GM19240 (cell line): ENCODE measurements around the gene PSG4.
"Not testable (repeated sequence)": the region's sequence is repeated elsewhere in the genome, so short reads cannot be mapped to it uniquely, and the experiment has no call there.

Source experiments
- DNase-seq: peaks from one replicate; pipeline ENCODE4 v3.0.0; 2011; ENCODE audit warnings: low spot score; ENCODE audit not compliant: insufficient read length

Gene PSG4

DNA sequence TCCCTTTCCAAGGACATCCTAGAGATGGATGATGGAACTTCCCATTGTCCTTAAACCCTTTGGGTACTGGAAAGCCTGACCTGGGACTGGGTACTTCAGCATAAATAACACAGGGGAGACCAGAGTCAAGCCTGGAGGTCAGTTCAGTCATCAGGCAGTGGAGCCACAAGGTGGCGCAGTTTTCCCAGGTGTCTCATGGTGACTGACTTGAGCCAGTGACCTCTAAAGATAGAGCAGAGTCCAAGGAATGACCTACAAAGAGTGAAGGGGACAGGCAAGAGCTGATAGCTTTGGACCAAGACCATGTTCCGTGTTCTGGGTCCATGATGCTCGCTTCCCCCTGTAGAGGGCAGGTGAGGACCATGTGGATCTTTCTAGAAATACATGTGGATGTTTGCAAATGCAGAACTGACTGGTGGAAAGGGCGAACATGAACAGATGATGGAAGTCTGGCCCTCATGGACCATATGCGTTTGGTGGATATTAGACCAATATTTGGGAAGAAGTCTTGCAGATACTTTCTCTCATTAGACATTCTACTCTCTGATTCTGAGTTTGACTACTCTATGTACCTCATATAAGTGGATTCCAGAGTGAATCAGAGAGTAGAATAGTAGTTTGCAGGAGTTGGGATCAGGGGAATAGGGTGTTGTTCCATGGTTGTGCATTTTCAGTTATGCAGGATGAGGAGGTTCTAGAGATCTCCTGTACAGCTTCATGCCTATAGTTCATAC, 6.6 kb downstream of the PSG4 start:
- DNase-seq = not testable (repeated sequence)

DNA sequence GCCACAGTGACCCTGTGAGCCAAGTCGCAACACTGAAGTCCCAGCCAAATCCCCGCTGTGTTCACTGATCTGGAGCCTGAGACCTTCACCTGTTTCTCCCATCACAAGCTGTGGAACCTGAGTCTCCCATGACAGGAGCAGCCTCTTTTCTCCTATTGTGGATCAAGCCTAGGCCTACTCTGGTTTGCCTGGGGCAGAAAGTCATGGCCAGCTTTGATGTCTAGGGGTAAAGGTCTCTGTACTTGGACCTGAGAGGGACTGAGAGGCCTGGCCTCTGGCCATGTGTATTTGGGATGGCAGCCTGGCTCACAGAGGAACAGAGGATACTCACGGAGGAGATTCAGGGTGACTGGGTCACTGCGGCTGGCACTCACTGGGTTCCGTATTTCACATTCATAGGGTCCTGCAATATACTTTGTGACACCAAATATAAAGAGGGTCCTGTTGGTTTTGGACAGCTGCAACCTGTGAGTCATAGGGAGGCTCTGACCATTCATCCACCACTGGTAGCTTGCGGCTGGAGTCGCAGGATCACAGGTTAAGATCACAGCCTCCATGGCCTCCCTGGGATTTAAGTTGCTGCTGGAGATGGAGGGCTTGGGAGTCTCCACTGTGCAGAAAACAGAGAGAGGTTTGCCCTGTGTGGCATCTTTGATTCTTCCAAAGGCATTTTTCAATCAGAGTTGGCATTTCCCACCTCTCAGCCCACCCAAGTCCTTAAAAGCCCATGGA, 7.6 kb downstream of the PSG4 start:
- not testable (repeated sequence) for DNase-seq

DNA sequence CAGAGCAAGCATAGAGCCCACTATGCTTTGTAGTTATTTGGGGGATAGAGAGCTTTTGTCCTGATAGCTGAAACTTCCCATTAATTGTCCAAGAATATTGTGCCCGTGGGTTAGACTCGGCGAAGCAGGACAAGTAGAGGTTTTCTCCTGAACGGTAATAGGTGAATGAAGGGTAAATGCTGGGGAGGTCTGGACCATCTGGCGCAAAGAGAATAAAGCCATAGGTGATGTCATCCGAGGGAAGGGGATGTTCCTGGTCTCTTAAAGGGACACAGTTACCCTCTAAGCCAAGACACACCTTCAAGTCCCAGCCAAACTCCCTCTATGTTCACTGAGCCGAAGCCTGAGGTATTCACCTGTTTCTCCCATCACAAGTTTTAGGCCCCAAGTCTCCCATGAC, 11.0 kb downstream of the PSG4 start:
- not testable (repeated sequence) for DNase-seq

DNA sequence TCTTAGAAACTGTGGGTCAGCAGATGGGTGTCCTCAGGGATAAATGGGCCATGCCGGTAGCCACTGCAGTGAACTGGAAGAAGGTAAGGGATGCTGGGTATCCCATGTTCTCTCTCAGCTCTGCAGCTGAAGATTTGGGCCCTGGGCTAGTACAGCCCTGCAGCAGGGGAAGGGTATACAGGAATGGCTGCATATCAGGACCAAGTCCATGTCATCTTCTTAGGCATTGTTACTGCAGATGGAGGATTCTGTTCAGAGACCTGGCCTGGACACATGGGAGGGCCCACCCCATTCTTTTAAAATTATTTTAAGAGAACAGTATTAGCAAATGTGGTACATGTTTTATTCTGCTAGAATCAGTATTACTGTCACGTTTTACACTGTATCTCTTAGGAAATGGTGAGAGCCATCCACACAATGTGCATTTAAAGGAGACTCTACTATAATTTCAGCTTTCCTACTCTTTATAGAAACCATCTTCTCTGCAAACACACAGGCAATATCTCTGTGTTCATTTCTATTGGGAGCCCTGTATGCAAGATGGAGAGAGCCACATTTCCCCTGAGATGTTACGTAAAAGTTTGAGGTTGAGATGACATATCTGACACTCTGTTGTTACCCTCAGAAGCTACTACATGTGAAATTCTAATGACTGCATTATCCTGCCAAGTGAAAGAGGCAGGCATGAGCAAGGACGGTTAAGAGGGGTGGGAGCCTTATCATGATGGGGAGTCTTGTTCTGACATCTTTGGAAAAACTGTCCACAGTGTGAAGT, 12.9 kb downstream of the PSG4 start:
- not testable (repeated sequence) for DNase-seq

DNA sequence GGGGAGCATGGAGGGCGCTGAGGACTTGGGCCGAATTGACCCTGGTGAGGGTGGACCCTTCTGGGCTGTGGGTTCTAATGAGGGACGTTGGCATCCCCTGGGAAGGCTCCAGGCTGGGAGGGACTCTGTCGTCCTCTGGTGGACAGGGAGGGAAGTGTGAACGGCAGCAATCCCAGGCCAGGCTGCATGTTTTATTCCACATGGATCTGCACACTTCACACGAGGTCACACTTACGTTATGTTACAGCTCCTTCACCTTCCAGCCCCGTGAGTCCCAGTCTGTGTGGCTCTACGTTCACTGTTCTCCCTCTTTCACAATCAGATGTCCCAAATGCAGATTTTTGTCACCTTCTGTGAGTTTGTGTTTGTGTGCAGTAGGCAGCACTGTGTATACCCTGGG, 17.3 kb downstream of the PSG4 start:
- DNase-seq = not testable (repeated sequence)

DNA sequence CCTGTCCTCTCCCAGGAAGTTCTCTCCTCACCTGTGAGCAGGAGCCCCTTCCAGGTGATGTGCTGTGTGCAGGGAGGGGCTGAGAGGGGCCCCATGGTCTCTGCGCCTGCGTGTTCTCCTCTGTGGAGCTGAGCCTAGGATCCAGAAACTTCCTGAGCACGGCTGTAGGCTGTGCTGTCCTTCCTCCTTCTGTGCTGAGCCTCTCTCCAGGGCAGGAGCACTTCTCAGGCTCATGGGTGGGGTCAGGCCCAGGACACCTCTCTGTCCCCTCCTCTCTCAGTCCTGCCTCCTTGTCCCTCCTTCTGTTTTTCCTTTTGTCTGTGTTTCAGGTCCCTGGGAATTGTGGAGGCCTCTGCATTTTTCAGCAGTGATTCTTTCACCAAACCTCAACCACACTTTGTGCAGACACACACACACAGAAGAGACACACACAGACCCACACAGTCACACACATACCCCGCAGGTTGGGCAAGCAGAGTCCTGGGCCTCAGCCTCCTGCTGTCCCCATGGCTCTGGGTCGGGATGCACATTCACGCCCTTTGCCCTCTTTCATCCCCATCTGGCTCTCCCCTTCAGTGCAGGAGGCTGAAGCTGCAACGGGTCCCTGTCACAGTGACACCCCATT, 19.0 kb downstream of the PSG4 start, which contains the start of gene PSG5:
Gene PSG5 (minus strand): TSS at position 226 of the 625 bp plus-strand sequence. CDS start 131 bp downstream, at position 95.
- DNase-seq = not testable (repeated sequence)

DNA sequence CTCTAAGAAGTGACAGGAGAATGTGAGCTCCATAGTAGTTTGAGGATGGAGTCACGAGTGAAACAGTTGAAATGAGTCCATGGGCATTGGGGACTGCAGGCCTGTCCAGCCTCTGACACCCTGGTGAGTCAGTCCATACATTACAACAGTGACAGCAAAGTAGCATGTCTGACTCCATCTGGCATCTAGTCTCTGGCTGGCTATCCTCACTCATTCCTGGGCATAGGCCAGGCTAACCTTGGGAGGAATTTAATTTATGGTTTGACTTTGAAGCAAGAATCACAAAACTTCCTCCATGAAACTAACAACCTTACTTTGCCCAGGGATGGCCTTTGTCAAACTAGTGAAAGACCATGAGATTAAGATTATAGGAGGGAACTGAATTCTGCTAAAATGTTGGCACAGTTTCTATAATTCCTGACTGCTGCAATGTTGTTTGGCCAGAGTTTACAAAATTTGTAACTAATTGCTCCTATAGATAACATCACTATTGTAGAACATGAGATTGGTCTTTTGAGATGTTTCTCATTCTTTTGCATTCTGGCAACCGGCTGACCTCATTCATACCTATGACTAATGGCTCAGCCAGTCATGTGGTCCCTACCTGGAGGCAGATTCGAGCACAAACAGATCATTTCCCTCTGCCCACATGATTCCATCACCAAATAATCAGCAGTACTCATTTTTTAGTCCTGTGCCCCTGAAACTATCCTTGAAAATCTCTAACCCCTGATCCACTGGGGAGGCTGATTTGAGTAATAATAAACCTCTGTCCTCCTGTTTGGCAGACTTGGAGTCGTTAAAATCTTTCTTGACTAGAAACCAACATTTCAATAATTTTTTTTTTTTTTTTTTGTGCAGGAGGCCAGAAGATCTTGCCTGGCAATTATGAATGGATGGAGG, 23.3 kb downstream of the PSG4 start:
- not testable (repeated sequence) for DNase-seq

DNA sequence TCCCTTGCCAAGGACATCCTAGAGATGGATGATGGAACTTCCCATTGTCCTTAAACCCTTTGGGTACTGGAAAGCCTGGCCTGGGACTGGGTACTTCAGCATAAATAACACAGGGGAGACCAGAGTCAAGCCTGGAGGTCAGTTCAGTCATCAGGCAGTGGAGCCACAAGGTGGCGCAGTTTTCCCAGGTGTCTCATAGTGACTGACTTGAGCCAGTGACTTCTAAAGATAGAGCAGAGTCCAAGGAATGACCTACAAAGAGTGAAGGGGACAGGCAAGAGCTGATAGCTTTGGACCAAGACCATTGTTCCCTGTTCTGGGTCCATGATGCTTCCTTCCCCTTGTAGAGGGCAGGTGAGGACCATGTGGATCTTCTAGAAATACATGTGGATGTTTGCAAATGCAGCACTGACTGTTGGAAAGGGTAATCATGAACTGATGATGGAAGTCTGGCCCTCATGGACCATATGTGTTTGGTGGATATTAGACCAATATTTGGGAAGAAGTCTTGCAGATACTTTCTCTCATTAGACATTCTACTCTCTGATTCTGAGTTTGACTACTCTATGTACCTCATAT, 25.8 kb downstream of the PSG4 start:
- DNase-seq = not testable (repeated sequence)

DNA sequence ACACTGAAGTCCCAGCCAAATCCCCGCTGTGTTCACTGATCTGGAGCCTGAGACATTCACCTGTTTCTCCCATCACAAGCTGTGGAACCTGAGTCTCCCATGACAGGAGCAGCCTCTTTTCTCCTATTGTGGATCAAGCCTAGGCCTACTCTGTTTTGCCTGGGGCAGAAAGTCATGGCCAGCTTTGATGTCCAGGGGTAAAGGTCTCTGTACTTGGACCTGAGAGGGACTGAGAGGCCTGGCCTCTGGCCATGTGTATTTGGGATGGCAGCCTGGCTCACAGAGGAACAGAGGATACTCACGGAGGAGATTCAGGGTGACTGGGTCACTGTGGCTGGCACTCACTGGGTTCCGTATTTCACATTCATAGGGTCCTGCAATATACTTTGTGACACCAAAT, 26.9 kb downstream of the PSG4 start:
- not testable (repeated sequence) for DNase-seq

DNA sequence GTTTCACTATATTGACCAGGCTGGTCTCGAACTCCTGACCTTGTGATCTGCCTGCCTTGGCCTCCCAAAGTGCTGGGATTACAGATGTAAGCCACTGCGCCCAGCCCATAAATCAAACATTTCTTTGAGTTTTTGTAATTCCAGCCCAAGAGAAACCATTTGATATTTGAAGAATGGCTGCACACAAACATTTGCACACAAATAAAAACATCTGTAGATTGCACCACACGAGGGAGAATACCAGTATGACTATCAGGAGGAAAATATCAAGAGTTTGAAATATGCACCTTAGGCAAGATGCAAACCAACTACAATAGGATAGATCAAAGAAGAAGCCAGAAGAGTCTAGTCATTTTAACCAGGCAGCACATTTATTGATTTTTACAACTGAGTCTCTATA, 39.5 kb downstream of the PSG4 start:
- not testable (repeated sequence) for DNase-seq

DNA sequence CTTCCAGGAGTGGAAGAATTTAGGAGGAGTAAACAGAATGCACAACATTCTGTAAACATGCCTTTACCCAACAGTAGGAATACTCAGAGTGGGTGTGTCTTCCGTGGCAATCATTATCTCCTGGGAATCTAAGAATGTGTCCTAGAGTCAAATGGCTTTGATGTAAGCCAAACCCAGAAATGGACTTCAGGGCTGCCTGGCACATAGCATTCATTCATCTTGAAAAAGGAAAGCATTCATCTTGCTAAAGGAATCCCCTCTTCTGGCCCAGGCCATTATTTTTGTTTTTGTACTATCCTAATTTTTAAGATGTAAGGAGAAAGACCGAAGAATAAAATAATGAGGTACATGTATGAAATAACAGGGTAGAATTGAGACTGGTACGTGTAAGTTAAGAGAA, 42.3 kb downstream of the PSG4 start:
- DNase-seq = not testable (repeated sequence)

DNA sequence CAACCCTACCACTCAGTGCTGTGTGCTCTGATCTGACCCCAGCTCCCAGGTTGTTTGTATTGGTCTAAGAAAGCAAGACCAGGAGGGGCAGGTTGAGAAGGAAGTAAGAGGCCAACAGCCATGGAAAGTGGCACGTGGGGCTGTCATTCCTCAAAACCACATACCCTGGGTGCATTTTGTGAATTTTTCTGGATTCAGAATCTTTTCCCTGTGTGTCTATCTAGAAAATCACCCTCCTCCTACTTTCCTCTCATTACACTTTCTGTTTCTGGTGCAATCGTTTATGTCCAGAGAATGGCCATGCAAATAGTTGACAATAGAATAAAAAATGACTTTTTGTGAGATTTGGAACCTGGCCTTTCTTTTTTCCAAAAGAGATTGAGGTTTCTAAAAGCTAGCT, 43.2 kb downstream of the PSG4 start:
- DNase-seq = not testable (repeated sequence)

DNA sequence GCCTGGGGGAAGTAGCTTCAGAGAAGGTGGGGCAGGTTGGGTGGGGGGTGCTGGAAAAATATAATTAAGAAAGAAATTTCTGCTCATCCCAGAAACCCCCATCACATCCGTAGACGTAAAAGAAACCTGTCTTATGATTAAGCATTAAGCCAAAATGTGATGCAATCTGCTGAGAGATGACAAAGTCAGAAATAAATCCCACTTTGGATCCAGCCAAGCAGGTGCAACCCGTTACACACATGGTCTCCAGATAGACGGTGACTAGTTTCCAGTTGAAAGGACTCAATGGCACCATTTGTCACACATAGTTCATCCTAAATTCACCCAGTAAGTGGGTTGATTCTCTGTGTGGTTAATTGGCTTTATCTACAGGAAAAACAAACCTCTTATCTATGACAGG, 53.2 kb downstream of the PSG4 start:
- no peak for DNase-seq

DNA sequence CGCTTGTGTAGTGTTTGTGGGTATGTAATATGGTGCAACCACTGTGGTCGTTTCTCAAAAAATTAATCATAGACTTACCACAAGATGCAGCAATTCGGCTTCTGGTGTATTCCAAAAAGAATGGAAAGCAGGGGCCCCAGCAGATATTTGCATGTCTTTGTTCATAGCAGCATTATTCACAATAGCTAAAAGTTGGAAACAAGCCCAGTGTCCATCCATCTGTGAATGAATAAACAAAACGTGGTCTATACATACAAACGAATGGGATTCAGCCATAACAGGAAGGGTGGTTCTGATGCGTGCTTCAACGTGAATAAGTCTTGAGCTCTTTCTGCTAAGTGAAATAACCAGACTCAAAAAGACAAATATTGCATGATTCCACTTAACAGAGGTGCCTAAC, 55.6 kb downstream of the PSG4 start:
- not testable (repeated sequence) for DNase-seq

DNA sequence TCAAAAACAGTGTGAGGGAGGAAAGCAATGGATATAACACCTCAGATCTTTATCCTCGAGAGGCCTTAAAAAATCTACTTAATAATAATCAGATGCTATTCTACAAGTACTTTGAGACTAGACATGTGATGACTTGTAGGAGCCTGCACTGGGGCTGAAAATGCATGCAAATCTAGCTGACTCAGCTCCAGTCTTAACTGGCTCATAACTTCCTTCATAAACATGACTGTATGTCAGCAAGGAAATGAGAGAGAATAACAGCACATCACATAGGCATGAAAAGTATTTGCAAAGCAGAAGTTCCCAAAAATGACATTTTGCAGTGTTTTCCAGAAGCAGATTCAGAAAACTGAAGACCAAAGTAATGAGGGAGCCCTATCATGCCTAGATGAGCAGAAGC, 57.2 kb downstream of the PSG4 start:
- DNase-seq = no peak
